ENCODE results near the gene FLT1.

DNA sequence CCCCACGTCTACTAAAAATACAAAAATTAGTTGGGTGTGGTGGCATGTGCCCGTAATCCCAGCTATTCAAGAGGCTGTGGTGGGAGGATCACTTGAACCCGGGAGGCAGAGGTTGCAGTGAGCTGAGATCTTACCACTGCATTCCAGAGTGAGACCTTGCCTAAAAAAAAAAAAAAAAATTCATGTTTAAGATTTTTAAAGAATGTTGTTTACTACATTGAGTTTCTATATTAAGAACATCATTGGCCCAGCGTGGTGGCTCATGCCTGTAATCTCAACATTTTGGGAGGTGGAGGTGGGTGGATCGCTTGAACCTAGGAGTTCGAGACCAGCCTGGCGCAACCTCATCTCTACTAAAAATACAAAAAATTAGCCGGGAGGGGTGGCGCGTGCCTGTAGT, 31.9 kb upstream of the FLT1 start:
- TF ChIP-seq POLR2A (IDR thresholded peaks at IDR 0.05; ENCODE audit: low read length) (no peak), POLR2AphosphoS2 (conservative IDR thresholded peaks at IDR 0.05; ENCODE audit: low read length) (no peak), CTCF (IDR thresholded peaks at IDR 0.05) (no peak), PHF8 (IDR thresholded peaks at IDR 0.05; ENCODE audit: borderline replicate concordance, low read depth) (no peak), JUNB (IDR thresholded peaks at IDR 0.05) (no peak), RNF2 (IDR thresholded peaks at IDR 0.05; ENCODE audit: borderline replicate concordance, low read depth) (no peak), EP300 (IDR thresholded peaks at IDR 0.05) (no peak), EHMT2 (IDR thresholded peaks at IDR 0.05; ENCODE audit: low read depth) (no peak)

Measured in A549 (cell line).